Rectal smooth muscle tissue (tissue), 1 donor: ENCODE results near the gene VPS26B.
"Not testable (repeated sequence)": the region's sequence is repeated elsewhere in the genome, so short reads cannot be mapped to it uniquely, and the experiment has no call there.

Source experiments
- H3K27ac ChIP-seq: one replicate; pipeline ENCODE4 v1.7.0; 2013; ENCODE audit warnings: low read depth, low read length, inconsistent platforms
- H3K27me3 ChIP-seq: one replicate; pipeline ENCODE4 v1.7.0; 2013; ENCODE audit warnings: low read length; ENCODE audit not compliant: control insufficient read depth, insufficient read depth
- H3K36me3 ChIP-seq: one replicate; pipeline ENCODE4 v1.7.0; 2013; ENCODE audit warnings: low read length; ENCODE audit not compliant: control insufficient read depth, insufficient read depth
- H3K4me1 ChIP-seq: one replicate; pipeline ENCODE4 v1.7.0; 2013; ENCODE audit warnings: low read length; ENCODE audit not compliant: control insufficient read depth, insufficient read depth
- H3K4me3 ChIP-seq: one replicate; pipeline ENCODE4 v1.7.0; 2013; ENCODE audit warnings: low read length
- H3K9ac ChIP-seq: one replicate; pipeline ENCODE4 v1.7.0; 2013; ENCODE audit warnings: low read length

The VPS26B gene

DNA sequence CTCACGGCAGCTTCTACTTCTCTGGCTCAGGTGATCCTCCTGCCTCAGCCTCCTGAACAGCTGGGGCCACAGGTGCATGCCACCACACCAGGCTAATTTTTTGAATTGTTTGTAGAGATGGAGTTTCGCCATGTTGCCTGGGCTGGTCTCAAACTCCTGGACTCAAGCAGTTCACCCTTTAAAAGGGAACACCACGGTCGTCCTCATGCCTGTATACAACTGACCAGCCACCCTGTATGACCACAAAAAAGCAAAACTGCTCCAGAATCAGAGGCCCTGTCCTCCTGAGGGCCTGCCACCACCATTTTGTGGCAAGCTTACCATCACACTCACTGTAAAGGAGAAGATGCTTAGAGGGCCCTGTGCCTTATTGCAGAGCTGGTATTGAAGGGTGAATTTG is 53.9 kb downstream of the VPS26B start:
- Histone ChIP-seq H3K27ac (no peak overlapping the region), H3K36me3 (no peaks in the 10 kb centered on the region), H3K4me3 (no peak overlapping the region), H3K9ac (no peak overlapping the region), H3K4me1 (no peaks in the 10 kb centered on the region), H3K27me3 (peaks cover 23% of the 10 kb centered on the region)

DNA sequence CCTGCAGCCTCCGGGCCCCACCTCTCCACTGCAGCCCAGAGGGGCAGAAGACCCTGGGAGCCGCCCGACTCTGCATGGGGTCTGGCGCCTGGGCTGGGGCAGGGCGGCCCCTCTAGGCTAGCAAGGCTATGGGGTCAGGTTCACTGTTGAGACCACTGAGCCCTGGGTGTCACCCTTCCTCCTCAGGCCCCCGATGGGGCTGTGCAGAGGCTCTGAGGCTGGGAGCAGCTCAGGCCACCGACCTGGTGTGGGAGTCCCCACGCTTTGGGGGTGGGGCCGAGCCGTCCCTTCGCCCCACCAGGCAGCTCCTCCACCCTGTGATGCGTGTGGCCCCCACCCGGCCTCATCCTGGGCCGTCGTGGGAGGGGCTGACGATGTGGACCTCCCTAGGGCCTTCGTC is 57.2 kb downstream of the VPS26B start:
- not testable (repeated sequence) for H3K4me1 ChIP-seq, H3K36me3 ChIP-seq, H3K9ac ChIP-seq, H3K4me3 ChIP-seq, H3K27ac ChIP-seq
- peaks cover 13% of the 10 kb centered on the region for H3K27me3 ChIP-seq

DNA sequence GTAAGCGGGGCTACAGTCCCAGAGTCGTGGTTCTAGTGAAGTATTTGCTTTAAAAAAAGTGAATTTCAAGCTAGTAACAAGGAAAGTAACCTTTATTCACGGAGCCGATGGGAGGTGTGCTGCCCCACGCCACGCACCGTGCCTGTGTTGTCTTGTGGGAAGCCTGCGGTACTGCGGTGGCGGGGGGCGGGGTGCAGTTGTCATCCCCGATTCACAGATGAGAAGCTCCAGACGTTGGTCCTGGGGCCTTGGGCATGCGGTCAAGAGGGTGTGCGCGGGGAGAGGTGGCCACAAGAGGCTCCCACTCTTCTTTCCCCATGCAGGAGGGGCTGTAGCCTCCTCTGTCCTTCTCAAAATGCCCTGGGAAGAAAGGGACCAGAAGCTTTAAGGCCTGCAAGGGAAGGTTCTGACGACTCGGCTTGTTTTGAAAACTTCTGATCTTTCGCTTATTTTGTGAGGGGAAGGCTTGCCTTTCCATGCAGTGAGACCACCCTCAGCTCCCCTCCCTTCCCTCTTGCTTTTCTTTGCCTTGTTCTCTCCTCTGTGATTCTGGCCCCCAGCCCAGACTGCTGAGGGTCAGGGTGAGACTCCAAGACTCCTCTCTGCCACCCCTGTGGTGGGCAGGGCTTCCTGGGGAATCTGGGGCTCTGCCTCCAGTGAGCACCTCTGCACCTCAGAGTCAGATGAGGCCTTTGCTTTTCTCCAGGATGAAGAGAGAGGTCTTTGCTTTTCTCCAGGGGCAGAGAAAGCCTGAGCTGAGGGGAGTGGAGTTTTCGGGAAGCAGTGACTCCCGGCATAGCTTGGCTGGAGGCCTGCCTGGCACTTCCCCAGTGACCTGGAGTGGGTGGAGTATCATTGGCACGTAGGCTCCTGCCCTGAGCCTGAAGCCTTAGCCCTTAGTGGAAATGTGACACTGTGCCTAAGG is 57.9 kb downstream of the VPS26B start:
- Histone ChIP-seq H3K36me3 (no peaks in the 10 kb centered on the region), H3K9ac (no peak overlapping the region), H3K4me3 (no peak overlapping the region), H3K4me1 (no peaks in the 10 kb centered on the region), H3K27me3 (peaks cover 6% of the 10 kb centered on the region), H3K27ac (no peak overlapping the region)

DNA sequence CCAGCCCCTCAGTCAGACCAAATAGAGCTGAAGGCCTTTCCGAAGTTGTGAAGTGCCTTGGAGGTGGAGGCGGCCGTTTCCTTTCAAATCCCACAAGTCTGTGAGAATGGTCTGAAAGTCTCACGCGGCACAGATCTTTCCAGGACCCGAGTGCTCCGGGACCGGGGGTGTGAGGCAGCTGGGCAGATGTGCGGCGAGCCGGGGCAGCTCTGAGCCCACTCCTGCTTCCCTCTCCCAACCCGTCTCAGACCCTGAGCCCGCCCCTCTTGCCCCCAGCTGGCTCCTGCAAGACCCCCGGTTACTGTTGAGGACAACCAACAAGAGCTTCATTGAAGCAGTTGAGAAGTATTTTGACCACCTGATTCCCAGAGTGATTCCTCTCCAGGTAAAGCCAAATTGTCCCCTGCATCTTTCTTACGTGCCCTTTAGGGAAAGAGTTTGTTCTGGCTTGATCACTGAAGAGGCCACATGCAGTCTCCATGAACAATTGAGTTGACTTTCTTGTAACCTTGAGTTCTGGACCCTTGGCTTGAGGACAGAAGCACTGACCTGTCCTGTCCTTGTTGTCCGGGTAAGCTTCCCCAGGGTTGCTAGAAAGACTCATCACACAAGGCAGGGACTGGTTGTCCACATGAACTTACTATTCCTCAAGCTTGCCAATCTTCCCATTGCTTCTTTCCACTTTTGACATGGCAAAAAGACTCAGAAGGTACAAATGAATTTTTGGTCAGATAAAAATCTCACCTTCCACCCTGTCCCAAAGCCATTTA is 59.2 kb downstream of the VPS26B start:
- Histone ChIP-seq H3K27me3 (no peaks in the 10 kb centered on the region), H3K9ac (no peak overlapping the region), H3K4me3 (no peak overlapping the region), H3K4me1 (no peaks in the 10 kb centered on the region), H3K27ac (no peak overlapping the region), H3K36me3 (no peaks in the 10 kb centered on the region)

DNA sequence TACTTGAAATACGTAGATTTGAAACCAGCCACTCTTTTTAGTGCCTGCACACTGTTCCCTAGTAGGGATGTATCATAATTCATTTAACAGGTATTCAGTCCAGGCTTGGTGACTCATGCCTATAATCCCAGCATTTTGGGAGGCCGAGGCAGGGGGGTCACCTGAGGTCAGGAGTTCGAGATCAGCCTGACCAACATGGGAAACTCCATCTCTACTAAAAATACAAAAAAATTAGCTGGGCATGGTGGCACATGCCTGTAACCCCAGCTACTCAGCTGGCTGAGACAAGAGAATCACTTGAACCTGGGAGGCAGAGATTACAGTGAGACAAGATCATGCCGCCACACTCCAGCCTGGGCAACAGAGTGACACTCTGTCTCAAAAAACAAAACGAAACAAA is 59.9 kb downstream of the VPS26B start:
- H3K4me3 ChIP-seq, H3K9ac ChIP-seq, H3K27me3 ChIP-seq, H3K36me3 ChIP-seq, H3K4me1 ChIP-seq, H3K27ac ChIP-seq: not testable (repeated sequence)

DNA sequence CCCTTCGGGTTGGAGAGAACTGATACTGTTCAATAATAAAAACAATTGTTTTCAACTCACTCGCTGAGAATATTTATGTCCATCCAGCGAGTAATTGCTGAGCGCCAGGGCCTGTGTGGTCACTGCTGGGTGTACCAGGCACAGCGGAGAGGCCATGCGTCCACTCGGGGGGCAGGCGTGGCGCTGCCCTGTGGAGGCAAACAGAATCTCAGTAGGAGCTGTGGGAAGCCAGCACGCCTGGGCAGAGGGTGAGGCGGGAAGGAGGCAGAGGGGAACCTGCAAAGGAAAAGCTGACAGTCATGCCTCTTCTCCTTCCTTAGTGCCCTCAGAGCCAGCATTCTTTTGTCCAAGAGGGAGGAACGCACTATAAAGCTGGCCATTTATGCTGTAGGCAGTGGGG is 63.1 kb downstream of the VPS26B start:
- Histone ChIP-seq H3K4me3 (no peak overlapping the region), H3K27ac (no peak overlapping the region), H3K4me1 (no peaks in the 10 kb centered on the region), H3K27me3 (no peaks in the 10 kb centered on the region), H3K9ac (no peak overlapping the region), H3K36me3 (no peaks in the 10 kb centered on the region)

DNA sequence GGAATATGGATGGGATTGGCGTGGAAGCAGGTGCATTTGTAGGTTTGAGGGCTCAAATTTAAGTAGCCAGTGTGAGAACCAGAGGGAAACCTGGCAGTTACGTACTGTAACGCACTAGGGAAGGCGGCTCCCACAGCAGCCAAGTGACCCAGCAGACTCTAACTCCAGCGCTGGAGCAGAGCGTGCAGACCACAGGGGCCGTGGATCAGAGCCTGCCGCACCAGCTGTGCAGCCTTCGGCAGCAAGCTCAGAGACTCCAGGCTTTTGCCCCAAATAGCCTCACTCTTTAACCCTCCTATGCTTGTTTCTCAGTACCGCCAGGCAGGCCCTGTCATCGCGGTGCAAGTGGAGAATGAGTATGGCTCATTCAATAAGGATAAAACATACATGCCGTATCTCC is 64.0 kb downstream of the VPS26B start:
- Histone ChIP-seq H3K4me1 (no peaks in the 10 kb centered on the region), H3K4me3 (no peak overlapping the region)

DNA sequence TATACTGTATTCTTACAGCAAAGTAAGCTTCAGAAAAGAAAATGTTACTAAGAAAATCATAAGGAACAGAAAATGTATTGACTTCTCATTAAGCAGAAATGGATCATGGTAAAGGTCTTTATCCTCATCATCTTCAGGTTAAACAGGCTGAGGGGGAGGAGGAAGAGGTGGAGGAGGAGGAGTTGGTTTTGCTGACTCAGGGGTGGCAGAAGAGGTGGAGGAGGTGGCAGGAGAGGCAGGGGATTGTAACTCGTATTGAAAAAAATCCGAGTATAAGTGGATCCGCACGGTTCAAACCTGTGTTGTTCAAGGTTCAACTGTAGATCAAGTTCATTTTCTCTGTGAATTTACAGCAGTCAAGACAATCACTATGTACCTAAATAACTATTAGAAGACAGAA is 64.7 kb downstream of the VPS26B start:
- Histone ChIP-seq H3K4me1 (no peaks in the 10 kb centered on the region), H3K9ac (no peak overlapping the region), H3K27me3 (no peaks in the 10 kb centered on the region), H3K4me3 (no peak overlapping the region), H3K36me3 (no peaks in the 10 kb centered on the region), H3K27ac (no peak overlapping the region)

More for the DNA sequence above, 64.0 kb downstream of the VPS26B start:
- H3K27me3 ChIP-seq = no peaks in the 10 kb centered on the region
- no peak overlapping the region for H3K27ac ChIP-seq
- H3K36me3 ChIP-seq = no peaks in the 10 kb centered on the region
- no peak overlapping the region for H3K9ac ChIP-seq

DNA sequence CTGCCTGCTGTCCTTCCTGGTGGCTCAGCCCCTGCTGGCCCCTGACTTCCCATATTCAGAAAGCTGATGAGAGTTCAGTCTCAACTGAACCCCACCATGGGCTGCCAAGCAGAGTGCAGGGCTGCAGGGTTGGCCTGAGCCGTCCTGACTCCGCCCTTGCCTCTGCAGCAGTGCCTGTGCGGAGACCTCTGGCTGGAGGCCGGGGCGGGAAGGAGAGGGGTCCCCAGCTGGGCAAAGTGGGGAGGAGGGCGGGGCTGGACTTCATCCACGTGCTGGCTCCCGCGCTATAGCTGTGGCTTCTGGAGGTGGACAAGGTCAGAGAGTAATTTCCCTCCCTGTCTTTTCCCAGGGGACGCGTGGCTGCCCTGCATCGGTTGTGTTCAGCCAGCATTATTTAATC is 65.3 kb downstream of the VPS26B start:
- Histone ChIP-seq H3K27me3 (no peaks in the 10 kb centered on the region), H3K4me3 (no peak overlapping the region), H3K27ac (no peak overlapping the region), H3K9ac (no peak overlapping the region), H3K4me1 (no peaks in the 10 kb centered on the region), H3K36me3 (no peaks in the 10 kb centered on the region)

DNA sequence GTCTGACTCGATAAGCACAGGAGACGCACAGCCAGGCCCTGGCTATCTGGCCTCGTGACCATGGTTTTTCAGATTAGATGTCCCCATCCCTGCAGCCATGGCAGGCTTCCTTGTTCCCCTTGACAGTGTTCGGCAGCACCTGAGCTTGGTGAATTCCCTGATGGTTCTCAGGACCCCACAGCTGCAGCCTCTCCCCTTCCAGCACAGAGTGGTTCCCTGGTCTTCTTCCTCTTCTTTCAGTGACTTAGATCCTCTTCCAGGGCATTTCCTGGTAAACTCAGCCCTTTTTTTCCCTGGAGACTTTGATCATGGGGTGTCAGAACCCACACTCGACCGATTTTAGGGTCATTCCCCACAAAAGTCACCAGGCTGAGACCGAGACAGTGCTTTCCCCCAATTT is 66.2 kb downstream of the VPS26B start:
- Histone ChIP-seq H3K27ac (no peak overlapping the region), H3K4me1 (no peaks in the 10 kb centered on the region), H3K36me3 (no peaks in the 10 kb centered on the region), H3K27me3 (no peaks in the 10 kb centered on the region), H3K9ac (no peak overlapping the region), H3K4me3 (no peak overlapping the region)

DNA sequence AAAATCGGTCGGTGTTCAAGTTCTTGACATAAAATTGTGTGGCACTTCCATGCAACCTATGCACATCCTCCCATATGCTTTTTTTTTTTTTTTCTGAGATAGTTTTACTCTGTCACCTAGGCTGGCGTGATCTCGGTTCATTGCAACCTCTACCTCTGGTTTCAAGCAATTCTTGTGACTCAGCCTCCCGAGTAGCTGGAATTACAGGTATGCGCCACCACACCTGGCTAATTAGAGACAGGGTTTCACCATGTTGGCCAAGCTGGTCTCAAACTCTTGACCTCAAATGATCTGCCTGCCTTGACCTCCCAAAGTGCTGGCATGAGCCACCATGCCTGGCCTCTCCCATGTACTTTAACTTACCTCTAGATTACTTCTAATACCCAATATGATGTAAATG is 66.7 kb downstream of the VPS26B start:
- H3K36me3 ChIP-seq = no peaks in the 10 kb centered on the region
- no peaks in the 10 kb centered on the region for H3K27me3 ChIP-seq
- H3K4me3 ChIP-seq = no peak overlapping the region
- no peak overlapping the region for H3K9ac ChIP-seq
- no peak overlapping the region for H3K27ac ChIP-seq
- H3K4me1 ChIP-seq = no peaks in the 10 kb centered on the region

DNA sequence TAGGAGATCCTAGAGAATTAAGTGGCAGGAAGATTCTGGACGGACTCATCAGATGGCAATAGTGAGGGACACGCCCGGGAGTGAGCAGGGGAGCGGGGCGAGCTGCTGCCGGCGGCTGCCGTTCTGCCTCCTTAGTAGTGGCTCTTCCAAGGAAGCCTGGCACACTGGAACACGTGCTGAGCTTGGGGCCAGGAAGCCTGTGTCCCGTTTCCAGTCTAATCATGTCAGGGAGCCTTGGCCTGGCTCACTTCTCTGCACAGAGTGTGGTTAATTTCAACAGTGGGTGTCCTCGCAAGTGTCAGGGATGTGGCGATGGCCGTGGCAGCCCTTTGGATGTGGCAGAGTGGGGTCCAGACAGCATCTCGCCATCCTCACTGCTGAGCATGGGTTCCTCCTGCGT is 68.2 kb downstream of the VPS26B start:
- Histone ChIP-seq H3K9ac (no peak overlapping the region), H3K36me3 (no peaks in the 10 kb centered on the region)

More for the DNA sequence above, 68.2 kb downstream of the VPS26B start:
- H3K4me1 ChIP-seq = no peaks in the 10 kb centered on the region
- H3K27me3 ChIP-seq = no peaks in the 10 kb centered on the region
- H3K4me3 ChIP-seq = no peak overlapping the region
- H3K27ac ChIP-seq = no peak overlapping the region
